K562 (cell line): ENCODE measurements around the gene PCSK5.

Experiments
- CREBBP ChIP-seq: IDR thresholded peaks from one replicate; pipeline ENCODE4 v1.6.1; 2012; ENCODE audit warnings: low read depth, mild to moderate bottlenecking, control low read depth, inconsistent platforms, low read length
- GTF2F1 ChIP-seq: IDR thresholded peaks from 2 replicates; pipeline ENCODE4 v1.6.1; 2011; ENCODE audit warnings: low read depth, low read length, improper control_type of control experiment
- MYC ChIP-seq, 2 experiments: fragments of 250-450 bp in 1 of 2; sonication (Bioruptor Pico) in 1 of 2; IDR thresholded peaks; 2 replicates each; pipeline versions ENCODE4 v1.5.1 to v1.6.1; 2012 to 2021; ENCODE audit warnings: low read depth in 2 of 2, borderline replicate concordance in 1 of 2, improper control_type of control experiment in 1 of 2, low read length in 1 of 2, mild to moderate bottlenecking in 1 of 2, moderate library complexity in 1 of 2
- POLR2A ChIP-seq: fragments of 450-650 bp; conservative IDR thresholded peaks from 2 replicates; pipeline ENCODE4 v1.6.1; 2016
- ZNF263 ChIP-seq: sonication (generic); formaldehyde crosslinking; IDR thresholded peaks from 2 replicates; pipeline ENCODE4 v1.8.0; 2022; ENCODE audit warnings: mild to moderate bottlenecking, missing genetic modification reagents, borderline replicate concordance
- TF ChIP-seq, protein P1 (sequence below), 3 experiments: IDR thresholded peaks in 2 of 3; conservative IDR thresholded peaks in 1 of 3; 2 replicates each; pipeline ENCODE4 v1.5.1; 2011 to 2012; ENCODE audit warnings: low read length in 3 of 3, mild to moderate bottlenecking in 3 of 3, control low read depth in 2 of 3, improper control_type of control experiment in 1 of 3, inconsistent platforms in 1 of 3, low read depth in 1 of 3, mixed read lengths in 1 of 3, moderate library complexity in 1 of 3; ENCODE audit not compliant: insufficient read depth in 2 of 3
- TF ChIP-seq, protein P2 (sequence below): fragments of 450-650 bp; IDR thresholded peaks from 2 replicates; pipeline ENCODE4 v1.6.1; 2017; ENCODE audit warnings: mild to moderate bottlenecking, moderate library complexity

- TF ChIP-seq GTF2F1: no peak
- TF ChIP-seq, protein P1, sequence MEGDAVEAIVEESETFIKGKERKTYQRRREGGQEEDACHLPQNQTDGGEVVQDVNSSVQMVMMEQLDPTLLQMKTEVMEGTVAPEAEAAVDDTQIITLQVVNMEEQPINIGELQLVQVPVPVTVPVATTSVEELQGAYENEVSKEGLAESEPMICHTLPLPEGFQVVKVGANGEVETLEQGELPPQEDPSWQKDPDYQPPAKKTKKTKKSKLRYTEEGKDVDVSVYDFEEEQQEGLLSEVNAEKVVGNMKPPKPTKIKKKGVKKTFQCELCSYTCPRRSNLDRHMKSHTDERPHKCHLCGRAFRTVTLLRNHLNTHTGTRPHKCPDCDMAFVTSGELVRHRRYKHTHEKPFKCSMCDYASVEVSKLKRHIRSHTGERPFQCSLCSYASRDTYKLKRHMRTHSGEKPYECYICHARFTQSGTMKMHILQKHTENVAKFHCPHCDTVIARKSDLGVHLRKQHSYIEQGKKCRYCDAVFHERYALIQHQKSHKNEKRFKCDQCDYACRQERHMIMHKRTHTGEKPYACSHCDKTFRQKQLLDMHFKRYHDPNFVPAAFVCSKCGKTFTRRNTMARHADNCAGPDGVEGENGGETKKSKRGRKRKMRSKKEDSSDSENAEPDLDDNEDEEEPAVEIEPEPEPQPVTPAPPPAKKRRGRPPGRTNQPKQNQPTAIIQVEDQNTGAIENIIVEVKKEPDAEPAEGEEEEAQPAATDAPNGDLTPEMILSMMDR (IDR thresholded peaks at IDR 0.05 in 2 of 3, conservative IDR thresholded peaks at IDR 0.05 in 1 of 3; ENCODE audit: insufficient read depth in 2 of 3, low read depth in 1 of 3, low read length in 3 of 3): no peak
- TF ChIP-seq POLR2A: no peak
- no peak for TF ChIP-seq CREBBP
- TF ChIP-seq, protein P2, sequence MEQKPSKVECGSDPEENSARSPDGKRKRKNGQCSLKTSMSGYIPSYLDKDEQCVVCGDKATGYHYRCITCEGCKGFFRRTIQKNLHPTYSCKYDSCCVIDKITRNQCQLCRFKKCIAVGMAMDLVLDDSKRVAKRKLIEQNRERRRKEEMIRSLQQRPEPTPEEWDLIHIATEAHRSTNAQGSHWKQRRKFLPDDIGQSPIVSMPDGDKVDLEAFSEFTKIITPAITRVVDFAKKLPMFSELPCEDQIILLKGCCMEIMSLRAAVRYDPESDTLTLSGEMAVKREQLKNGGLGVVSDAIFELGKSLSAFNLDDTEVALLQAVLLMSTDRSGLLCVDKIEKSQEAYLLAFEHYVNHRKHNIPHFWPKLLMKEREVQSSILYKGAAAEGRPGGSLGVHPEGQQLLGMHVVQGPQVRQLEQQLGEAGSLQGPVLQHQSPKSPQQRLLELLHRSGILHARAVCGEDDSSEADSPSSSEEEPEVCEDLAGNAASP: no peak
- no peak for TF ChIP-seq ZNF263 (CRISPR knock-in tag)
- TF ChIP-seq MYC (IDR thresholded peaks at IDR 0.05; ENCODE audit: low read depth, low read length): no peak
- TF ChIP-seq MYC (CRISPR knock-in tag; IDR thresholded peaks at IDR 0.05; ENCODE audit: borderline replicate concordance, low read depth): no peak
These were observed 67.8 kb downstream of the PCSK5 start for GRCh38 chr9:75958226-75958625.
